Gastrocnemius medialis (tissue), 4 donors: Measurements from ENCODE around the gene RBBP7. TPM values are rescaled to one million over a fixed set of nuclear protein-coding genes. Genes with fewer than 3 reads are reported as not detected.

Source experiments
- ATAC-seq, 2 donors: fragments of 150-250 bp; one replicate each; pipeline ENCODE4 v1.9.1; 2016
- DNase-seq, 2 donors: peaks; one replicate each; pipeline ENCODE4 v3.0.0-alpha.2; 2019
- H3K27ac ChIP-seq, 4 donors: fragments of 200-600 bp; sonication (generic); 1 replicate in 1 of 4; 2 replicates in 3 of 4; pipeline ENCODE4 v1.5.1; 2016 to 2018; ENCODE audit warnings: mild to moderate bottlenecking in 2 of 4, moderate library complexity in 1 of 4
- H3K27me3 ChIP-seq, 3 donors: fragments of 200-600 bp; sonication (generic) in 2 of 3; 1 replicate in 1 of 3; 2 replicates in 2 of 3; pipeline versions ENCODE4 v1.5.1 to v1.6.0; 2016 to 2019; ENCODE audit warnings: mild to moderate bottlenecking in 1 of 3, moderate library complexity in 1 of 3
- H3K36me3 ChIP-seq, 2 donors: fragments of 200-600 bp; sonication (generic) in 1 of 2; one replicate each; pipeline ENCODE4 v1.5.1; 2017 to 2018
- H3K4me1 ChIP-seq, 2 donors: fragments of 200-600 bp; sonication (generic) in 1 of 2; one replicate each; pipeline ENCODE4 v1.5.1; 2016 to 2017; ENCODE audit warnings: mild to moderate bottlenecking in 2 of 2
- H3K4me3 ChIP-seq, 4 donors: fragments of 200-600 bp; sonication (generic) in 3 of 4; 1 replicate in 1 of 4; 2 replicates in 3 of 4; pipeline ENCODE4 v1.5.1; 2016 to 2019; ENCODE audit warnings: mild to moderate bottlenecking in 2 of 4
- H3K9me3 ChIP-seq, 3 donors: fragments of 200-600 bp; sonication (generic) in 2 of 3; 1 replicate in 1 of 3; 2 replicates in 2 of 3; pipeline ENCODE4 v1.5.1; 2016 to 2019
- CTCF ChIP-seq, 5 experiments: fragments of 450-650 bp in 3 of 5; fragments of 200-600 bp in 2 of 5; sonication (generic) in 2 of 5; IDR thresholded peaks in 4 of 5; conservative IDR thresholded peaks in 1 of 5; 1 replicate in 4 of 5; 2 replicates in 1 of 5; pipeline ENCODE4 v1.5.1; 2016 to 2019; ENCODE audit warnings: antibody characterized with exemption in 5 of 5, mild to moderate bottlenecking in 3 of 5, moderate library complexity in 3 of 5
- POLR2A ChIP-seq, 2 donors: fragments of 450-650 bp; IDR thresholded peaks; one replicate each; pipeline ENCODE4 v1.6.1; 2017; ENCODE audit warnings: antibody characterized with exemption in 2 of 2, mild to moderate bottlenecking in 2 of 2, moderate library complexity in 2 of 2
- in situ Hi-C, 4 donors: fragments of 200-750 bp; cut with MboI; loops; one replicate each; pipeline versions ENCODE4 v1.15.0 to v1.8.0; 2017; ENCODE audit warnings: low sequenced_read_pairs in 4 of 4
- intact Hi-C: fragments of 100-400 bp; cut with DNase I; formaldehyde crosslinking; loops from one replicate; pipeline ENCODE4 v1.15.1; 2023; ENCODE audit warnings: low total_unique reads
- total RNA-seq, 4 donors: library from RNA; depleted of rRNA; stranded (reverse); fragments of >200 nt; gene quantifications; one replicate each; pipeline versions ENCODE4 v1.1.0 to v1.2.3, GENCODE V29; 2016

RBBP7 gene
- total RNA-seq, 4 donors from 2014 or later = 95.0 to 325 (median 151) TPM

- Histone ChIP-seq H3K27ac (peak overlapping the region; percentile 63 to 80 (median 72)), H3K4me1 (peaks cover 14 to 27% of the 10 kb centered on the region in 2 donors), H3K27me3 (no peaks in the 10 kb centered on the region), H3K9me3 (no peaks in the 10 kb centered on the region), H3K36me3 (no peaks in the 10 kb centered on the region), H3K4me3 (peak overlapping the region in 2 of 4 donors; percentile 37 to 41)
- ATAC-seq (peak in 1 of 2 donors; percentile 68), DNase-seq (no peak)
- intact Hi-C loops = no loop called here
- TF ChIP-seq CTCF (IDR thresholded peaks at IDR 0.05 in 4 of 5, conservative IDR thresholded peaks at IDR 0.05 in 1 of 5) = no peak
- TF ChIP-seq POLR2A (IDR thresholded peaks at IDR 0.05) = no peak
- in situ Hi-C loops = no loop called here
Observed at GRCh38 chrX:16807548-16807947, 62.6 kb downstream of the RBBP7 start.

- Histone ChIP-seq H3K4me1 (peaks cover 14 to 27% of the 10 kb centered on the region in 2 donors), H3K9me3 (no peaks in the 10 kb centered on the region), H3K27me3 (no peaks in the 10 kb centered on the region), H3K36me3 (no peaks in the 10 kb centered on the region), H3K4me3 (no peak overlapping the region), H3K27ac (no peak overlapping the region)
- TF ChIP-seq POLR2A (IDR thresholded peaks at IDR 0.05) (no peak), CTCF (IDR thresholded peaks at IDR 0.05 in 4 of 5, conservative IDR thresholded peaks at IDR 0.05 in 1 of 5) (no peak)
- DNase-seq (no peak), ATAC-seq (no peak)
- intact Hi-C loops = no loop called here
- in situ Hi-C loops = no loop called here
Observed at GRCh38 chrX:16804923-16805464, 65.2 kb downstream of the RBBP7 start.

GRCh38 chrX:16797841-16798240, 72.3 kb downstream of the RBBP7 start:
- intact Hi-C loops = no loop called here
- no peak for ATAC-seq
- Histone ChIP-seq H3K4me1 (no peaks in the 10 kb centered on the region), H3K4me3 (no peak overlapping the region), H3K9me3 (no peaks in the 10 kb centered on the region), H3K36me3 (peaks cover 0 to 13% of the 10 kb centered on the region in 2 donors), H3K27me3 (no peaks in the 10 kb centered on the region), H3K27ac (peak overlapping the region in 1 of 4 donors; percentile 53)
- in situ Hi-C loops = no loop called here
- DNase-seq = no peak
- no peak for TF ChIP-seq CTCF (IDR thresholded peaks at IDR 0.05 in 4 of 5, conservative IDR thresholded peaks at IDR 0.05 in 1 of 5)
- TF ChIP-seq POLR2A (IDR thresholded peaks at IDR 0.05) = no peak

GRCh38 chrX:16797358-16797757, 72.8 kb downstream of the RBBP7 start:
- TF ChIP-seq CTCF (IDR thresholded peaks at IDR 0.05 in 4 of 5, conservative IDR thresholded peaks at IDR 0.05 in 1 of 5) (no peak), POLR2A (IDR thresholded peaks at IDR 0.05) (no peak)
- in situ Hi-C loops (no loop called here), intact Hi-C loops (no loop called here)
- Histone ChIP-seq H3K36me3 (peaks cover 0 to 13% of the 10 kb centered on the region in 2 donors), H3K27ac (peak overlapping the region in 1 of 4 donors; percentile 53), H3K27me3 (no peaks in the 10 kb centered on the region), H3K9me3 (no peaks in the 10 kb centered on the region), H3K4me3 (no peak overlapping the region), H3K4me1 (no peaks in the 10 kb centered on the region)
- ATAC-seq (peak in 1 of 2 donors; percentile 66), DNase-seq (peak in 1 of 2 donors; percentile 41)

GRCh38 chrX:16796298-16796697, 73.9 kb downstream of the RBBP7 start:
- no peak for TF ChIP-seq POLR2A (IDR thresholded peaks at IDR 0.05)
- no peak for ATAC-seq
- intact Hi-C loops = no loop called here
- Histone ChIP-seq H3K36me3 (peaks cover 0 to 13% of the 10 kb centered on the region in 2 donors), H3K27me3 (no peaks in the 10 kb centered on the region), H3K9me3 (no peaks in the 10 kb centered on the region), H3K4me1 (no peaks in the 10 kb centered on the region), H3K27ac (peak overlapping the region in 1 of 4 donors; percentile 48), H3K4me3 (no peak overlapping the region)
- no peak for DNase-seq
- in situ Hi-C loops = no loop called here

Other genes starting within 250 kb of the RBBP7 start
- not detected for gene S100G, start 220.2 kb downstream of the RBBP7 start, total RNA-seq
- 1 to 10 TPM; 2.0 to 3.8 (median 2.8) TPM for gene CTPS2, start 157.7 kb downstream of the RBBP7 start, total RNA-seq
- 10 to 100 TPM; 10.6 to 26.4 (median 16.9) TPM for gene SYAP1, start 150.8 kb downstream of the RBBP7 start, total RNA-seq
- 10 to 100 TPM in 2 of 4 donors, 1 to 10 TPM in 2; 6.9 to 16.9 (median 9.6) TPM for gene TXLNG, start 83.9 kb downstream of the RBBP7 start, total RNA-seq
- 1 to 10 TPM; 1.8 to 8.8 (median 3.2) TPM for gene REPS2, start 76.3 kb upstream of the RBBP7 start, total RNA-seq